Neural cell (in vitro differentiated cells): ENCODE measurements around the gene SETBP1. TPM values are rescaled to one million over a fixed set of nuclear protein-coding genes. Genes with fewer than 3 reads are reported as not detected.

ENCODE experiments used
- H2AFZ ChIP-seq: fragments of 200-600, 300-800 bp; sonication (generic), shearing (Covaris generic); 2 replicates; pipeline ENCODE4 v1.6.0; 2014; ENCODE audit warnings: low read depth, mild to moderate bottlenecking, antibody characterized with exemption, low read length, moderate library complexity
- H3F3A ChIP-seq: fragments of 200-600 bp; shearing (Covaris generic); 2 replicates; pipeline ENCODE4 v1.6.1; 2016; ENCODE audit warnings: mild to moderate bottlenecking, moderate library complexity, mixed read lengths, antibody characterized with exemption, low read length; ENCODE audit not compliant: insufficient read depth, poor library complexity, severe bottlenecking
- H3K27ac ChIP-seq: fragments of 200-600, 300-800 bp; sonication (generic), shearing (Covaris generic); 2 replicates; pipeline ENCODE4 v1.5.1; 2014; ENCODE audit warnings: mild to moderate bottlenecking, low read length, moderate library complexity
- H3K27me3 ChIP-seq: fragments of 300-800, 200-600 bp; sonication (generic), shearing (Covaris generic); 2 replicates; pipeline ENCODE4 v1.6.0; 2014; ENCODE audit warnings: mild to moderate bottlenecking, low read depth, low read length, moderate library complexity; ENCODE audit not compliant: insufficient read depth
- H3K36me3 ChIP-seq: fragments of 300-800, 200-600 bp; sonication (generic), shearing (Covaris generic); 2 replicates; pipeline ENCODE4 v1.5.1; 2014; ENCODE audit warnings: mild to moderate bottlenecking, antibody characterized with exemption, low read length, moderate library complexity; ENCODE audit not compliant: insufficient read depth
- H3K4me2 ChIP-seq: fragments of 300-800, 200-600 bp; sonication (generic), shearing (Covaris generic); 2 replicates; pipeline ENCODE4 v1.6.0; 2014; ENCODE audit warnings: mild to moderate bottlenecking, low read length
- H3K4me3 ChIP-seq: fragments of 300-800, 200-600 bp; sonication (generic), shearing (Covaris generic); 2 replicates; pipeline ENCODE4 v1.5.1; 2014; ENCODE audit warnings: mild to moderate bottlenecking, low read length, moderate library complexity
- H3K79me2 ChIP-seq: fragments of 200-600 bp; shearing (Covaris generic); replicated peaks from 2 replicates; pipeline ENCODE4 v1.6.0; 2014; ENCODE audit warnings: mild to moderate bottlenecking, low read length, moderate library complexity; ENCODE audit not compliant: insufficient read depth
- H3K9ac ChIP-seq: fragments of 300-800, 200-600 bp; sonication (generic), shearing (Covaris generic); 2 replicates; pipeline ENCODE4 v1.6.1; 2016; ENCODE audit warnings: mild to moderate bottlenecking, low read length, mixed read lengths
- H3K9me2 ChIP-seq: fragments of 200-600 bp; shearing (Covaris generic); 2 replicates; pipeline ENCODE4 v1.6.1; 2016; ENCODE audit warnings: mild to moderate bottlenecking, low read length, mixed read lengths; ENCODE audit not compliant: insufficient read depth
- H3K9me3 ChIP-seq: fragments of 200-600, 300-800 bp; sonication (generic), shearing (Covaris generic); 2 replicates; pipeline ENCODE4 v1.6.1; 2016; ENCODE audit warnings: mild to moderate bottlenecking, mixed run types, low read length, moderate library complexity, mixed read lengths
- H4K20me1 ChIP-seq: fragments of 200-600 bp; shearing (Covaris generic); 2 replicates; pipeline ENCODE4 v1.6.1; 2016; ENCODE audit warnings: mild to moderate bottlenecking, mixed run types; ENCODE audit not compliant: insufficient read depth
- CTCF ChIP-seq: fragments of 450-650 bp; IDR thresholded peaks from 2 replicates; pipeline ENCODE4 v1.5.1; 2014; ENCODE audit warnings: antibody characterized with exemption, mild to moderate bottlenecking, moderate library complexity; ENCODE audit not compliant: poor library complexity, severe bottlenecking
- EP300 ChIP-seq: fragments of 450-650 bp; conservative IDR thresholded peaks from 2 replicates; pipeline ENCODE4 v1.6.1; 2014; ENCODE audit warnings: antibody characterized with exemption, mild to moderate bottlenecking, moderate library complexity; ENCODE audit not compliant: poor library complexity, severe bottlenecking
- EZH2 ChIP-seq: fragments of 200-600, 300-800 bp; shearing (Covaris generic), sonication (generic); IDR thresholded peaks from 2 replicates; pipeline ENCODE4 v1.6.1; 2014; ENCODE audit warnings: antibody characterized with exemption, low read length, borderline replicate concordance, mild to moderate bottlenecking; ENCODE audit not compliant: insufficient read depth, poor library complexity, severe bottlenecking
- MXI1 ChIP-seq: fragments of 450-650 bp; conservative IDR thresholded peaks from 2 replicates; pipeline ENCODE4 v1.6.1; 2014; ENCODE audit warnings: antibody characterized with exemption, mild to moderate bottlenecking; ENCODE audit not compliant: poor library complexity, severe bottlenecking
- POLR2AphosphoS5 ChIP-seq: IDR thresholded peaks from 2 replicates; pipeline ENCODE4 v1.6.1; 2012
- RAD21 ChIP-seq: fragments of 450-650 bp; conservative IDR thresholded peaks from 2 replicates; pipeline ENCODE4 v1.6.1; 2014; ENCODE audit warnings: antibody characterized with exemption, mild to moderate bottlenecking, moderate library complexity
- REST ChIP-seq: IDR thresholded peaks from 2 replicates; pipeline ENCODE4 v1.6.1; 2012; ENCODE audit warnings: borderline replicate concordance
- SMC3 ChIP-seq: fragments of 450-650 bp; conservative IDR thresholded peaks from 2 replicates; pipeline ENCODE4 v1.6.1; 2014; ENCODE audit warnings: antibody characterized with exemption, mild to moderate bottlenecking, moderate library complexity; ENCODE audit not compliant: poor library complexity
- TAF1 ChIP-seq: IDR thresholded peaks from 2 replicates; pipeline ENCODE4 v1.6.1; 2012; ENCODE audit warnings: low read depth
- polyA plus RNA-seq: library from polyadenylated mRNA; depleted of rRNA; stranded (reverse); fragments of >200 nt; gene quantifications from 2 replicates; pipeline ENCODE4 v1.2.3, GENCODE V29; 2014

The SETBP1 gene
- polyA plus RNA-seq, 1 donor from 2014 or later, result 13.7 TPM

GRCh38 chr18:44915213-44915612 lies 234.5 kb downstream of the SETBP1 start:
- Histone ChIP-seq H3K27me3 (no peaks in the 10 kb centered on the region), H3K27ac (no peak overlapping the region), H3K9ac (no peak overlapping the region), H3F3A (no peaks in the 10 kb centered on the region), H3K9me2 (no peaks in the 10 kb centered on the region), H3K4me3 (no peak overlapping the region), H4K20me1 (no peaks in the 10 kb centered on the region), H3K9me3 (no peaks in the 10 kb centered on the region), H2AFZ (no peak overlapping the region), H3K79me2 (peaks cover 25% of the 10 kb centered on the region), H3K36me3 (no peaks in the 10 kb centered on the region), H3K4me2 (no peak overlapping the region)
- TF ChIP-seq MXI1, result no peak
- TF ChIP-seq EZH2, result no peak
- no peak for TF ChIP-seq CTCF
- TF ChIP-seq TAF1, result no peak
- no peak for TF ChIP-seq SMC3
- TF ChIP-seq REST, result no peak
- no peak for TF ChIP-seq RAD21
- TF ChIP-seq EP300, result no peak
- TF ChIP-seq POLR2AphosphoS5, result no peak

DNA sequence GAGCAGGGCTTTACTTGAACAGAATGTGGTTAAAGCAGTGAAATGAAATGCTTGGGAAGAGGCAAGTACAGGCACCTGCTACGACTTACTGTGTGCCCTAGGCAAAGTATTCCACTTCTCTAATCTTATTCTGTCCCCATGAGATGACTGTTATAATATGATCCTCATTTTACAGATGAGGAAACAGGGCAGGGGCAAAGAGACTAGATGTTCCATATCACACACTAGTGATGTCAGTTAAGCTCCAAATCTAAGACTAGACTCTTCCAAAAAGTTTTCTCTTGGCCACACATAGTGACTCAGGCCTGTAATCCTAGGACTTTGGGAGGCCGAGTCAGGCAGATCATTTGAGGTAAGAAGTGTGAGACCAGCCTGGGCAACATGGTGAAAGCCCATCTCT lies 235.0 kb downstream of the SETBP1 start:
- Histone ChIP-seq H3F3A (no peaks in the 10 kb centered on the region), H3K4me2 (no peak overlapping the region), H3K9me3 (no peaks in the 10 kb centered on the region), H3K36me3 (no peaks in the 10 kb centered on the region), H3K27me3 (no peaks in the 10 kb centered on the region), H2AFZ (no peak overlapping the region), H3K4me3 (no peak overlapping the region), H3K9ac (no peak overlapping the region), H3K9me2 (no peaks in the 10 kb centered on the region), H3K79me2 (peaks cover 25% of the 10 kb centered on the region), H4K20me1 (no peaks in the 10 kb centered on the region), H3K27ac (no peak overlapping the region)
- TF ChIP-seq CTCF (no peak), RAD21 (no peak), POLR2AphosphoS5 (no peak), EZH2 (no peak), EP300 (no peak), REST (no peak)
